H9 (cell line): ENCODE measurements around the gene VEGFB. TPM values are rescaled to one million over a fixed set of nuclear protein-coding genes. Genes with fewer than 3 reads are reported as not detected.

Source experiments
- DNase-seq: peaks from one replicate; pipeline ENCODE4 v3.0.0-alpha.2; 2017
- H2AFZ ChIP-seq: one replicate; pipeline ENCODE4 v1.6.1; 2013; ENCODE audit warnings: mild to moderate bottlenecking, low read length, control low read depth, moderate library complexity
- H2AK5ac ChIP-seq: 2 replicates; pipeline ENCODE4 v1.6.1; 2013; ENCODE audit warnings: low read length, control low read depth, mixed read lengths; ENCODE audit not compliant: insufficient read length
- H2BK120ac ChIP-seq: one replicate; pipeline ENCODE4 v1.6.1; 2013; ENCODE audit warnings: low read depth, mild to moderate bottlenecking, low read length, control low read depth, inconsistent platforms; ENCODE audit not compliant: poor library complexity, severe bottlenecking
- H2BK12ac ChIP-seq: 2 replicates; pipeline ENCODE4 v1.6.1; 2013; ENCODE audit warnings: low read length, control low read depth, mixed read lengths, low read depth; ENCODE audit not compliant: insufficient read length
- H2BK15ac ChIP-seq: 2 replicates; pipeline ENCODE4 v1.6.1; 2013; ENCODE audit warnings: low read depth, low read length, control low read depth
- H2BK20ac ChIP-seq: one replicate; pipeline ENCODE4 v1.6.1; 2013; ENCODE audit warnings: low read depth, mild to moderate bottlenecking, low read length, control low read depth, inconsistent platforms; ENCODE audit not compliant: poor library complexity, severe bottlenecking
- H2BK5ac ChIP-seq: 2 replicates; pipeline ENCODE4 v1.6.1; 2013; ENCODE audit warnings: low read length, control low read depth, mixed read lengths; ENCODE audit not compliant: insufficient read length
- H3K14ac ChIP-seq: 2 replicates; pipeline ENCODE4 v1.6.1; 2013; ENCODE audit warnings: low read length, control low read depth; ENCODE audit not compliant: insufficient read depth
- H3K18ac ChIP-seq: 2 replicates; pipeline ENCODE4 v1.6.1; 2013; ENCODE audit warnings: low read depth, mild to moderate bottlenecking, mixed read lengths, low read length, control low read depth; ENCODE audit not compliant: insufficient read length
- H3K23ac ChIP-seq: 2 replicates; pipeline ENCODE4 v1.6.1; 2013; ENCODE audit warnings: low read length, control low read depth, mixed read lengths, low read depth; ENCODE audit not compliant: insufficient read length
- H3K23me2 ChIP-seq: 2 replicates; pipeline ENCODE4 v1.6.1; 2013; ENCODE audit warnings: low read depth, mild to moderate bottlenecking, mixed read lengths, low read length, control low read depth; ENCODE audit not compliant: insufficient read length, poor library complexity, severe bottlenecking
- H3K27ac ChIP-seq: 2 replicates; pipeline ENCODE4 v1.5.1; 2013; ENCODE audit warnings: low read length, control low read depth, mixed read lengths, low read depth; ENCODE audit not compliant: insufficient read length
- H3K27me3 ChIP-seq: 2 replicates; pipeline ENCODE4 v1.6.1; 2013; ENCODE audit warnings: low read length, control low read depth, inconsistent platforms; ENCODE audit not compliant: insufficient read depth
- H3K4ac ChIP-seq: 2 replicates; pipeline ENCODE4 v1.6.1; 2013; ENCODE audit warnings: low read depth, mild to moderate bottlenecking, control low read depth, inconsistent platforms, low read length, moderate library complexity
- H3K4me1 ChIP-seq: 2 replicates; pipeline ENCODE4 v1.6.1; 2013; ENCODE audit warnings: low read length, control low read depth, inconsistent platforms; ENCODE audit not compliant: insufficient read depth
- H3K4me2 ChIP-seq: 2 replicates; pipeline ENCODE4 v1.6.1; 2013; ENCODE audit warnings: low read length, control low read depth, mixed read lengths; ENCODE audit not compliant: insufficient read length, insufficient read depth
- H3K56ac ChIP-seq: 2 replicates; pipeline ENCODE4 v1.6.1; 2013; ENCODE audit warnings: low read depth, mild to moderate bottlenecking, mixed read lengths, low read length, control low read depth; ENCODE audit not compliant: insufficient read length
- H3K79me1 ChIP-seq: 2 replicates; pipeline ENCODE4 v1.6.1; 2013; ENCODE audit warnings: low read depth, mild to moderate bottlenecking, moderate library complexity, low read length, control low read depth, inconsistent platforms; ENCODE audit not compliant: insufficient read depth, poor library complexity, severe bottlenecking
- H3K79me2 ChIP-seq: 2 replicates; pipeline ENCODE4 v1.6.1; 2013; ENCODE audit warnings: low read length, control low read depth, inconsistent platforms; ENCODE audit not compliant: insufficient read depth
- H3K9ac ChIP-seq: 2 replicates; pipeline ENCODE4 v1.6.1; 2013; ENCODE audit warnings: low read length, control low read depth, mixed read lengths; ENCODE audit not compliant: insufficient read length; ENCODE audit errors: extremely low read depth
- H3K9me3 ChIP-seq: one replicate; pipeline ENCODE4 v1.6.1; 2013; ENCODE audit warnings: low read depth, low read length, inconsistent platforms; ENCODE audit not compliant: control insufficient read depth
- H3T11ph ChIP-seq: one replicate; pipeline ENCODE4 v1.6.1; 2013; ENCODE audit warnings: mild to moderate bottlenecking, low read length, control low read depth, inconsistent platforms
- H4K20me1 ChIP-seq: one replicate; pipeline ENCODE4 v1.6.1; 2013; ENCODE audit not compliant: control insufficient read depth, insufficient read length, insufficient read depth
- H4K5ac ChIP-seq: 2 replicates; pipeline ENCODE4 v1.6.1; 2013; ENCODE audit warnings: low read depth, mild to moderate bottlenecking, mixed read lengths, low read length, control low read depth; ENCODE audit not compliant: insufficient read length
- H4K8ac ChIP-seq: replicated peaks from 2 replicates; pipeline ENCODE4 v1.6.1; 2013; ENCODE audit warnings: low read length, control low read depth, mixed read lengths, low read depth; ENCODE audit not compliant: insufficient read length
- H4K91ac ChIP-seq: 2 replicates; pipeline ENCODE4 v1.6.1; 2013; ENCODE audit warnings: low read depth, mild to moderate bottlenecking, moderate library complexity, mixed read lengths, low read length, control low read depth; ENCODE audit not compliant: insufficient read length
- H3K27ac Mint-ChIP-seq, 3 experiments: 2 replicates in 2 of 3; 3 replicates in 1 of 3; pipeline ENCODE4 v1.8.0; 2020 to 2021; ENCODE audit warnings: mixed read lengths in 3 of 3, mild to moderate bottlenecking in 1 of 3, moderate library complexity in 1 of 3
- H3K27me3 Mint-ChIP-seq: 2 replicates; pipeline ENCODE4 v1.8.0; 2021; ENCODE audit warnings: low read depth, mild to moderate bottlenecking, moderate library complexity, mixed read lengths
- H3K36me3 Mint-ChIP-seq, 3 experiments: 2 replicates in 2 of 3; 3 replicates in 1 of 3; pipeline ENCODE4 v1.8.0; 2020 to 2021; ENCODE audit warnings: low read depth in 3 of 3, mixed read lengths in 3 of 3; ENCODE audit not compliant: insufficient read depth in 1 of 3
- H3K4me1 Mint-ChIP-seq, 2 experiments: 2 replicates each; pipeline ENCODE4 v1.8.0; 2020; ENCODE audit warnings: mixed read lengths in 2 of 2
- H3K4me3 Mint-ChIP-seq, 2 experiments: 2 replicates in 1 of 2; 3 replicates in 1 of 2; pipeline ENCODE4 v1.8.0; 2020 to 2021; ENCODE audit warnings: mild to moderate bottlenecking in 2 of 2, mixed read lengths in 2 of 2, moderate library complexity in 1 of 2
- H3K9me3 Mint-ChIP-seq, 2 experiments: 2 replicates in 1 of 2; 3 replicates in 1 of 2; pipeline ENCODE4 v1.8.0; 2020; ENCODE audit warnings: mild to moderate bottlenecking in 2 of 2, mixed read lengths in 2 of 2, moderate library complexity in 1 of 2
- WGBS: extraction: QIAGEN DNeasy Blood & Tissue Kit; methylation state at CpG from one replicate; pipeline ENCODE4 v1.1.7; 2013; ENCODE audit warnings: missing lambda C conversion rate, low lambda C conversion rate, mixed read lengths; ENCODE audit not compliant: insufficient read length; ENCODE audit errors: extremely low coverage; 5-methylcytosine and 5-hydroxymethylcytosine counted together
- total RNA-seq: library from RNA; stranded (reverse); gene quantifications from 2 replicates; pipeline ENCODE4 v1.2.1, GENCODE V29; 2021
- TF ChIP-seq, protein P1 (sequence below): fragments of 200-600 bp; sonication (generic); conservative IDR thresholded peaks from 3 replicates; pipeline ENCODE4 v1.8.0; 2021; ENCODE audit warnings: antibody characterized with exemption, mild to moderate bottlenecking

Gene VEGFB
- total RNA-seq, 1 experiment from 2014 or later, result 57.7 TPM

DNA sequence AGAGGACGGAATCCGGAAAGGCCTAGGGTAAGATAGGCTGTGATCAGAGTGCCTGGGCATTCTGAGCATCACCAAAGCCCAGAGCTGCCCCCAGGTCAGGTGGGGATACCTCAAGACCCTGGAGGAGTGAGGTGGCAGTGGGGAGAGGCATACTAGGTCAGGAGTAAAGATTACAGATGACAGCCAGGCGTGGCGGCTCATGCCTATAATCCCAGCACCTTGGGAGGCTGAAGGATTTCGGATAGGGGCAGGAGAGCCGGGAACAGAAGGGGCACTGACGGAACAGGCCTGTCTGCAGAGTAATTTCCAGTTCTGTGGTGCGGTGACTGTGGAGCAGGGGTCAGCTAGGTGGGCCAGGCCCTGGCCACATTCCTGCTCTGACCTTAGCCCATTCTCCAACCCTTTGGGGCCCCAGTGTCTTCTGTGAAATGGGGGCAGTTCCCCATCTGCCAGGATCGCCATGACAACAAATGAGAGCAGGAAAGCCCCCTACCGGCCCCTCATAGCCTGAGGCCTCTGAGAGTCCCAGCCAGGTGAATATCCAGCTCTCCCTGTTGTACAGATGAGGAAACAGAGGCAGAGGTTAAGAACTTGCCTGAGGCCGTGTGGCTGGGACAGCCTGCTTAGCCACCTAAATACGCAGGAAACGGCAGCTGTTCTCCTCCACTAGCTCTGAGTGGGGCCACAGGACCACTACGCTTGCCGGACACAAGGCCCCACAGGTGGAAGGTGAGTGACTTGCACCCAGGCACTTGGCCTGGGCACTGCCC, 40.8 kb downstream of the VEGFB start:
- no peaks in the 10 kb centered on the region for H3K4me1 ChIP-seq

More for the DNA sequence above, 40.8 kb downstream of the VEGFB start:
- Histone ChIP-seq H3K23ac (no peak overlapping the region), H3K4me2 (no peak overlapping the region), H3K23me2 (peaks cover 9% of the 10 kb centered on the region), H2BK120ac (no peak overlapping the region), H3T11ph (no peak overlapping the region), H3K9me3 (no peaks in the 10 kb centered on the region), H4K8ac (no peak overlapping the region), H3K14ac (no peak overlapping the region), H2AFZ (no peak overlapping the region), H3K27me3 (no peaks in the 10 kb centered on the region), H4K91ac (no peak overlapping the region), H3K79me1 (no peaks in the 10 kb centered on the region), H2AK5ac (no peak overlapping the region), H3K9ac (no peak overlapping the region), H3K27ac (no peak overlapping the region), H3K18ac (no peak overlapping the region), H3K79me2 (no peaks in the 10 kb centered on the region), H3K56ac (no peak overlapping the region), H4K20me1 (peaks cover 2% of the 10 kb centered on the region), H3K4ac (no peak overlapping the region), H2BK12ac (no peak overlapping the region), H2BK5ac (no peak overlapping the region), H2BK20ac (no peak overlapping the region), H4K5ac (no peak overlapping the region), H2BK15ac (no peak overlapping the region)
- no peak for DNase-seq
- Mint-ChIP-seq H3K4me1 (peaks cover 12 to 16% of the 10 kb centered on the region in 2 experiments), H3K27me3 (no peaks in the 10 kb centered on the region; the same call in none of the 2 replicates), H3K27ac (peak overlapping the region in 1 of 3 experiments; percentile 83; a peak in 4 of 7 replicates), H3K9me3 (no peaks in the 10 kb centered on the region), H3K36me3 (peaks cover 0 to 9% (median 6%) of the 10 kb centered on the region in 3 experiments; a peak in 4 of 7 replicates), H3K4me3 (peak overlapping the region in 1 of 2 experiments; percentile 58; a peak in 2 of 5 replicates)
- TF ChIP-seq, protein P1, sequence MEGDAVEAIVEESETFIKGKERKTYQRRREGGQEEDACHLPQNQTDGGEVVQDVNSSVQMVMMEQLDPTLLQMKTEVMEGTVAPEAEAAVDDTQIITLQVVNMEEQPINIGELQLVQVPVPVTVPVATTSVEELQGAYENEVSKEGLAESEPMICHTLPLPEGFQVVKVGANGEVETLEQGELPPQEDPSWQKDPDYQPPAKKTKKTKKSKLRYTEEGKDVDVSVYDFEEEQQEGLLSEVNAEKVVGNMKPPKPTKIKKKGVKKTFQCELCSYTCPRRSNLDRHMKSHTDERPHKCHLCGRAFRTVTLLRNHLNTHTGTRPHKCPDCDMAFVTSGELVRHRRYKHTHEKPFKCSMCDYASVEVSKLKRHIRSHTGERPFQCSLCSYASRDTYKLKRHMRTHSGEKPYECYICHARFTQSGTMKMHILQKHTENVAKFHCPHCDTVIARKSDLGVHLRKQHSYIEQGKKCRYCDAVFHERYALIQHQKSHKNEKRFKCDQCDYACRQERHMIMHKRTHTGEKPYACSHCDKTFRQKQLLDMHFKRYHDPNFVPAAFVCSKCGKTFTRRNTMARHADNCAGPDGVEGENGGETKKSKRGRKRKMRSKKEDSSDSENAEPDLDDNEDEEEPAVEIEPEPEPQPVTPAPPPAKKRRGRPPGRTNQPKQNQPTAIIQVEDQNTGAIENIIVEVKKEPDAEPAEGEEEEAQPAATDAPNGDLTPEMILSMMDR, result 0 out of 3 replicates have a peak, but pooled peaks have one; percentile 10
- WGBS, result no CpG with 5 or more reads among the region's 15 CpGs
